ENCODE measurements around the gene PCDHGB5.
"Not testable (repeated sequence)": the region's sequence is repeated elsewhere in the genome, so short reads cannot be mapped to it uniquely, and the experiment has no call there.

The PCDHGB5 gene

GRCh38 chr5:141409598-141410306 lies 12.0 kb downstream of the PCDHGB5 start:
- in situ Hi-C loops (cut with MboI; ENCODE audit: low sequenced_read_pairs), result no loop called here

GRCh38 chr5:141411575-141411974 lies 13.8 kb downstream of the PCDHGB5 start:
- in situ Hi-C loops (cut with MboI; ENCODE audit: low sequenced_read_pairs), result no loop called here

GRCh38 chr5:141412854-141413539 lies 15.2 kb downstream of the PCDHGB5 start, which contains the start of gene PCDHGA10:
Gene PCDHGA10 (plus strand): TSS chr5:141412987. CDS start chr5:141413176, 189 bp downstream.
- in situ Hi-C loops (cut with MboI; ENCODE audit: low sequenced_read_pairs), result no loop called here

DNA sequence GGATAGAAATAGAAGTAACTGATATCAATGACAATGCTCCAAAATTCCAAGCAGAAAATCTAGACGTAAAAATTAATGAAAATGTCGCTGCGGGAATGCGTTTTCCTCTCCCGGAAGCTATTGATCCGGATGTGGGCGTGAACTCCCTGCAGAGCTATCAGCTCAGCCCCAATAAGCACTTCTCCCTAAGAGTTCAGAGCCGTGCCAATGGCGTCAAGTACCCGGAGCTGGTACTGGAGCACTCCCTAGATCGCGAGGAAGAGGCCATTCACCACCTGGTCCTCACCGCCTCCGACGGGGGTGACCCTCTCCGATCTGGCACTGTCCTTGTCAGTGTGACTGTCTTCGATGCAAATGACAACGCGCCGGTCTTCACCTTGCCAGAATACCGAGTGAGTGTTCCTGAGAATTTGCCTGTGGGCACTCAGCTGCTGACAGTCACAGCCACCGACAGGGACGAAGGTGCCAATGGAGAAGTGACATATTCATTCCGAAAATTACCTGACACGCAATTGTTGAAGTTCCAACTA lies 15.9 kb downstream of the PCDHGB5 start:
- in situ Hi-C loops (cut with MboI; ENCODE audit: low sequenced_read_pairs), result no loop called here

DNA sequence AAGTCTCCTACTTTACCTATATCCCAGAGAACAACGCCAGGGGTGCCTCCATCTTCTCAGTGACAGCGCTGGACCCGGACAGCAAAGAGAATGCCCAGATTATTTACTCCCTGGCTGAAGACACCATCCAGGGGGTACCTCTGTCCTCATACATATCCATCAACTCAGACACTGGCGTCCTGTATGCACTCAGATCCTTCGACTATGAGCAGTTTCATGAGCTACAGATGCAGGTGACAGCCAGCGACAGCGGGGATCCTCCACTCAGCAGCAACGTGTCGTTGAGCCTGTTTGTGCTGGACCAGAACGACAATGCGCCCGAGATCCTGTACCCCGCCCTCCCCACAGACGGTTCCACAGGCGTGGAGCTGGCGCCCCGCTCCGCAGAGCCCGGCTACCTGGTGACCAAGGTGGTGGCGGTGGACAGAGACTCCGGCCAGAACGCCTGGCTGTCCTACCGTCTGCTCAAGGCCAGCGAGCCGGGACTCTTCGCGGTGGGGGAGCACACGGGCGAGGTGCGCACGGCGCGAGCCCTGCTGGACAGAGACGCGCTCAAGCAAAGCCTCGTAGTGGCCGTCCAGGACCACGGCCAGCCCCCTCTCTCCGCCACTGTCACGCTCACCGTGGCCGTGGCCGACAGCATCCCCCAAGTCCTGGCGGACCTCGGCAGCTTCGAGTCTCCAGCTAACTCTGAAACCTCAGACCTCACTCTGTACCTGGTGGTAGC lies 17.0 kb downstream of the PCDHGB5 start:
- in situ Hi-C loops (cut with MboI; ENCODE audit: low sequenced_read_pairs), result not testable (repeated sequence)

- in situ Hi-C loops (cut with MboI; ENCODE audit: low sequenced_read_pairs), result not testable (repeated sequence)
These were observed 17.5 kb downstream of the PCDHGB5 start for GRCh38 chr5:141415275-141415618.

DNA sequence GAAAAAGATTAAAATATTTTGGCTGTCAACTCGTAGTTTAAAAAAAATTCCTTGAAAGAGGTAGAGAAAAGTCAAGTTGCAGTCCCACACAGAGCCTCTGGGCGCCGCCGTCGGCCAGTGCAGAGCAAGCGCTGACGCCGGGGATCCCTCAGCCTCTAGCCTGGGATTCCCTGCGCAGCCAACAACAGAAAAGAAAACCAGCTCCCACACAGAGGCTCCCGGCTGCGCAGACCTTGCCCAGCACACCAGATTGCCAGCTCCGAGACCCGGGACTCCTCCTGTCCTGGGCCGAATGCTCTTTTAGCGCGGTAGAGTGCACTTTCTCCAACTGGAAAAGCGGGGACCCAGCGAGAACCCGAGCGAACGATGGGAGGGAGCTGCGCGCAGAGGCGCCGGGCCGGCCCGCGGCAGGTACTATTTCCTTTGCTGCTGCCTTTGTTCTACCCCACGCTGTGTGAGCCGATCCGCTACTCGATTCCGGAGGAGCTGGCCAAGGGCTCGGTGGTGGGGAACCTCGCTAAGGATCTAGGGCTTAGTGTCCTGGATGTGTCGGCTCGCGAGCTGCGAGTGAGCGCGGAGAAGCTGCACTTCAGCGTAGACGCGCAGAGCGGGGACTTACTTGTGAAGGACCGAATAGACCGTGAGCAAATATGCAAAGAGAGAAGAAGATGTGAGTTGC lies 19.9 kb downstream of the PCDHGB5 start, which contains the start of gene PCDHGB7:
PCDHGB7 (plus strand) TSS at position 184 of the 679 bp plus-strand sequence; CDS start at position 367, 183 bp downstream.
- in situ Hi-C loops (cut with MboI; ENCODE audit: low sequenced_read_pairs), result not testable (repeated sequence)

GRCh38 chr5:141419074-141419880 lies 21.5 kb downstream of the PCDHGB5 start:
- in situ Hi-C loops (cut with MboI; ENCODE audit: low sequenced_read_pairs), result no loop called here

GRCh38 chr5:141420855-141421488 lies 23.2 kb downstream of the PCDHGB5 start, which contains the start of gene PCDHGA11:
Gene PCDHGA11 (plus strand): TSS chr5:141421051. CDS start chr5:141421228, 177 bp downstream.
- in situ Hi-C loops (cut with MboI; ENCODE audit: low sequenced_read_pairs), result no loop called here

- in situ Hi-C loops (cut with MboI; ENCODE audit: low sequenced_read_pairs), result no loop called here
These were observed 23.7 kb downstream of the PCDHGB5 start for GRCh38 chr5:141421489-141421855.

GRCh38 chr5:141422742-141423291 lies 25.1 kb downstream of the PCDHGB5 start:
- in situ Hi-C loops (cut with MboI; ENCODE audit: low sequenced_read_pairs), result no loop called here

DNA sequence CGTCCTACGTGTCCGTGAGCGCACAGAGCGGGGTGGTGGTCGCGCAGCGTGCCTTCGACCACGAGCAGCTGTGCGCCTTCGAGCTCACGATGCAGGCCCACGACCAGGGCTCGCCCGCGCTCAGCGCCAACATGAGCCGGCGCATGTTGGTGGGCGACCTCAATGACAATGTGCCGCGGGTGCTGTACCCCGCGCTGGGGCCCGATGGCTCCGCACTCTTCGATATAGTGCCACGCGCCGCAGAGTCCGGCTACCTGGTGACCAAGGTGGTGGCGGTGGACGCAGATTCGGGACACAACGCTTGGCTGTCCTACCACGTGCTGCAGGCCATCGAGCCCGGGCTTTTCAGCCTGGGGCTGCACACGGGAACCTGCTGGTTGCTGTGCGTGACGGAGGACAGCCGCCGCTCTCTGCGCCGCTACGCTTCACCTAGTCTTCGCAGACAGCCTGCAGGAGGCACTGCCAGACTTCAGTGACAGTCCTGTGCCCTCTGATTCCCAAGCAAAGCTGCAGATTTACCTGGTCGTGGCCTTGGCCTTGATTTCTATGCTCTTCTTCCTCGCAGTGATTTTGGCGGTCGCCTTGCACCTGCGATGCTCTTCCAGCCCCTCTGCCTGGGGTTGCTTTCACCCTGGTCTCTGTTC lies 30.2 kb downstream of the PCDHGB5 start:
- in situ Hi-C loops (cut with MboI; ENCODE audit: low sequenced_read_pairs), result no loop called here

DNA sequence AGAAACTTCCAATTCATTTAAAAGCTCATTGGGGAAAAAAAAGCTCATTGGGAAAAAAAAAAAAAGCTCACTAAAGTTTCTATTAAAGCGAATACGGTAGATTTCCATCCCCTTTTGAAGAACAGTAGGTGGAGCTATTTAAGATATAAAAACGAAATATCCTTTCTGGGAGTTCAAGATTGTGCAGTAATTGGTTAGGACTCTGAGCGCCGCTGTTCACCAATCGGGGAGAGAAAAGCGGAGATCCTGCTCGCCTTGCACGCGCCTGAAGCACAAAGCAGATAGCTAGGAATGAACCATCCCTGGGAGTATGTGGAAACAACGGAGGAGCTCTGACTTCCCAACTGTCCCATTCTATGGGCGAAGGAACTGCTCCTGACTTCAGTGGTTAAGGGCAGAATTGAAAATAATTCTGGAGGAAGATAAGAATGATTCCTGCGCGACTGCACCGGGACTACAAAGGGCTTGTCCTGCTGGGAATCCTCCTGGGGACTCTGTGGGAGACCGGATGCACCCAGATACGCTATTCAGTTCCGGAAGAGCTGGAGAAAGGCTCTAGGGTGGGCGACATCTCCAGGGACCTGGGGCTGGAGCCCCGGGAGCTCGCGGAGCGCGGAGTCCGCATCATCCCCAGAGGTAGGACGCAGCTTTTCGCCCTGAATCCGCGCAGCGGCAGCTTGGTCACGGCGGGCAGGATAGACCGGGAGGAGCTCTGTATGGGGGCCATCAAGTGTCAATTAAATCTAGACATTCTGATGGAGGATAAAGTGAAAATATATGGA lies 32.8 kb downstream of the PCDHGB5 start, which contains the start of gene PCDHGA12:
PCDHGA12 (plus strand) TSS at position 176 of the 782 bp plus-strand sequence; CDS start at position 429, 253 bp downstream.
- in situ Hi-C loops (cut with MboI; ENCODE audit: low sequenced_read_pairs), result no loop called here

GRCh38 chr5:141431286-141431685 lies 33.5 kb downstream of the PCDHGB5 start:
- in situ Hi-C loops (cut with MboI; ENCODE audit: low sequenced_read_pairs), result no loop called here

DNA sequence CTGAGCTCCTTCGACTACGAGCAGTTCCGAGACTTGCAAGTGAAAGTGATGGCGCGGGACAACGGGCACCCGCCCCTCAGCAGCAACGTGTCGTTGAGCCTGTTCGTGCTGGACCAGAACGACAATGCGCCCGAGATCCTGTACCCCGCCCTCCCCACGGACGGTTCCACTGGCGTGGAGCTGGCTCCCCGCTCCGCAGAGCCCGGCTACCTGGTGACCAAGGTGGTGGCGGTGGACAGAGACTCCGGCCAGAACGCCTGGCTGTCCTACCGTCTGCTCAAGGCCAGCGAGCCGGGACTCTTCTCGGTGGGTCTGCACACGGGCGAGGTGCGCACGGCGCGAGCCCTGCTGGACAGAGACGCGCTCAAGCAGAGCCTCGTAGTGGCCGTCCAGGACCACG lies 34.6 kb downstream of the PCDHGB5 start:
- in situ Hi-C loops (cut with MboI; ENCODE audit: low sequenced_read_pairs), result not testable (repeated sequence)

DNA sequence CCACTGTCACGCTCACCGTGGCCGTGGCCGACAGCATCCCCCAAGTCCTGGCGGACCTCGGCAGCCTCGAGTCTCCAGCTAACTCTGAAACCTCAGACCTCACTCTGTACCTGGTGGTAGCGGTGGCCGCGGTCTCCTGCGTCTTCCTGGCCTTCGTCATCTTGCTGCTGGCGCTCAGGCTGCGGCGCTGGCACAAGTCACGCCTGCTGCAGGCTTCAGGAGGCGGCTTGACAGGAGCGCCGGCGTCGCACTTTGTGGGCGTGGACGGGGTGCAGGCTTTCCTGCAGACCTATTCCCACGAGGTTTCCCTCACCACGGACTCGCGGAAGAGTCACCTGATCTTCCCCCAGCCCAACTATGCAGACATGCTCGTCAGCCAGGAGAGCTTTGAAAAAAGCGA lies 35.0 kb downstream of the PCDHGB5 start:
- in situ Hi-C loops (cut with MboI; ENCODE audit: low sequenced_read_pairs), result not testable (repeated sequence)

DNA sequence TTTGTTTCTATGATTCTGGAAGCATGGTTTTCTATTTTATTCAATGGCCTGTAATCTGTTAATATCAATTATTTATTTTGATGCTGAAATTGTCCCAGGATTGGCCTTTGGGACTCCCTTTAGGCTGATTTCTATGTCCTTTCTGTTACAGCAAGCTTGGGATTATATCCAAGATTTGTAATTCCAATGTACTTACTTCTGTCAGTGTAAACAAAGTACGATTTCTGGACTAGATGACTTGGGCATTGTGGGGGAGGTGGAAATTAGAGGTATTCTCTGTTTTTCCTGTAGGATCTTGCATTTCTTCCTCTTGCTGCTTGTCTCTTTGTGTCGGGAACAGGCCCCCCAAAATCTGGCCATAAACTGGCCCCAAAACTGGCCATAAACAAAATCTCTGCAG lies 36.3 kb downstream of the PCDHGB5 start:
- in situ Hi-C loops (cut with MboI; ENCODE audit: low sequenced_read_pairs), result no loop called here

GRCh38 chr5:141437221-141437620 lies 39.5 kb downstream of the PCDHGB5 start:
- in situ Hi-C loops (cut with MboI; ENCODE audit: low sequenced_read_pairs), result no loop called here
